Kidney (tissue), 14 donors: ENCODE results near the gene RPRD1B. TPM values are rescaled to one million over a fixed set of nuclear protein-coding genes. Genes with fewer than 3 reads are reported as not detected.

ENCODE experiments used
- DNase-seq, 5 donors: peaks; one replicate each; pipeline ENCODE4 v3.0.0-alpha.2; 2013 to 2020
- FAIRE-seq: peaks from 2 replicates; lab custom pipeline; 2012; peaks lifted over from hg19 to GRCh38; lab: Jason Lieb, UNC
- H3K27ac ChIP-seq, 2 donors: one replicate each; pipeline ENCODE4 v1.7.0; 2013; ENCODE audit warnings: low read depth in 2 of 2, low read length in 2 of 2, inconsistent platforms in 1 of 2
- H3K27me3 ChIP-seq: one replicate; pipeline ENCODE4 v1.7.1; 2013; ENCODE audit warnings: low read length, inconsistent platforms; ENCODE audit not compliant: control insufficient read depth, insufficient read depth
- H3K36me3 ChIP-seq, 3 donors: one replicate each; pipeline versions ENCODE4 v1.7.0 to v1.7.1; 2013; ENCODE audit warnings: low read length in 3 of 3, control low read depth in 1 of 3, inconsistent platforms in 1 of 3; ENCODE audit not compliant: insufficient read depth in 3 of 3, control insufficient read depth in 2 of 3
- H3K4me1 ChIP-seq, 3 donors: one replicate each; pipeline versions ENCODE4 v1.7.0 to v1.7.1; 2013; ENCODE audit warnings: low read length in 3 of 3, inconsistent platforms in 1 of 3, low read depth in 1 of 3; ENCODE audit not compliant: control insufficient read depth in 2 of 3, insufficient read depth in 2 of 3
- H3K4me3 ChIP-seq, 3 donors: one replicate each; pipeline versions ENCODE4 v1.7.0 to v1.8.1; 2013; ENCODE audit warnings: low read length in 3 of 3, control low read depth in 1 of 3, inconsistent platforms in 1 of 3
- H3K9ac ChIP-seq, 3 donors: one replicate each; pipeline versions ENCODE4 v1.7.0 to v1.7.1; 2013; ENCODE audit warnings: low read length in 3 of 3, control low read depth in 1 of 3, inconsistent platforms in 1 of 3
- H3K9me3 ChIP-seq, 3 donors: one replicate each; pipeline versions ENCODE4 v1.7.0 to v1.7.1; 2013; ENCODE audit warnings: low read length in 3 of 3, control low read depth in 1 of 3, inconsistent platforms in 1 of 3; ENCODE audit not compliant: control insufficient read depth in 2 of 3, insufficient read depth in 1 of 3
- CTCF ChIP-seq: IDR thresholded peaks from 3 replicates; pipeline ENCODE4 v1.5.1; 2012; ENCODE audit warnings: mild to moderate bottlenecking, moderate library complexity, borderline replicate concordance; ENCODE audit not compliant: insufficient read depth; ENCODE audit errors: extremely low read depth
- intact Hi-C: fragments of 100-400 bp; cut with DNase I; formaldehyde crosslinking; loops from one replicate; pipeline ENCODE4 v1.11.1; 2022
- polyA plus RNA-seq: library from polyadenylated mRNA; stranded (reverse); fragments of 350-450 nt; fragmentation: Illumina TruSeq; extraction: RNeasy Lipid Tissue Mini Kit (QIAGEN cat#74804); gene quantifications from one replicate; pipeline ENCODE4 v1.2.3, GENCODE V29; 2014; ENCODE audit warnings: low read depth, low replicate concordance; ENCODE audit not compliant: insufficient read depth
- total RNA-seq: library from RNA; stranded (reverse); fragmentation: NEBNext Ultra II Directional; extraction: Animal tissue kit (Norgen Biotek cat#: 25700); gene quantifications from one replicate; pipeline ENCODE4 v1.2.1, GENCODE V29; 2021
- donor health status: control.
- donor health status: control.
- donor health status: control.
- donor health status: control.
- donor health status: control.
- donor health status: DM: yes; HTN: yes; CAD: no.
- donor health status: Normal renal cell carcinoma (clear cell type).

The RPRD1B gene
- total and polyA plus RNA-seq, 2 donors from 2014 or later = 13.4 to 34.4 TPM

- H3K9ac ChIP-seq = no peak overlapping the region
- FAIRE-seq (no peak), DNase-seq (no peak)
- no peak for TF ChIP-seq CTCF
- peaks cover 4 to 57% (median 26%) of the 10 kb centered on the region in 3 donors for H3K36me3 ChIP-seq
- no peak overlapping the region for H3K27ac ChIP-seq
- intact Hi-C loops = no loop called here
- peaks cover 0 to 4% (median 1%) of the 10 kb centered on the region in 3 donors for H3K4me1 ChIP-seq
- no peak overlapping the region for H3K4me3 ChIP-seq
- H3K27me3 ChIP-seq = no peaks in the 10 kb centered on the region
- no peaks in the 10 kb centered on the region for H3K9me3 ChIP-seq
Observed at GRCh38 chr20:38089500-38089899, 56.0 kb downstream of the RPRD1B start.

GRCh38 chr20:38090061-38090460 lies 56.5 kb downstream of the RPRD1B start:
- FAIRE-seq = no peak

GRCh38 chr20:38091441-38092216 lies 58.1 kb downstream of the RPRD1B start:
- intact Hi-C loops = no loop called here
- H3K27me3 ChIP-seq = no peaks in the 10 kb centered on the region
- peaks cover 0 to 4% (median 0%) of the 10 kb centered on the region in 3 donors for H3K4me1 ChIP-seq
- H3K9ac ChIP-seq = no peak overlapping the region
- peaks cover 4 to 39% (median 25%) of the 10 kb centered on the region in 3 donors for H3K36me3 ChIP-seq
- DNase-seq = no peak
- TF ChIP-seq CTCF = no peak
- no peak overlapping the region for H3K27ac ChIP-seq
- no peak overlapping the region for H3K4me3 ChIP-seq
- no peaks in the 10 kb centered on the region for H3K9me3 ChIP-seq
- no peak for FAIRE-seq

More at GRCh38 chr20:38090061-38090460, 56.5 kb downstream of the RPRD1B start:
- TF ChIP-seq CTCF = no peak
- Histone ChIP-seq H3K27ac (no peak overlapping the region), H3K27me3 (no peaks in the 10 kb centered on the region), H3K4me3 (no peak overlapping the region), H3K36me3 (peaks cover 4 to 51% (median 25%) of the 10 kb centered on the region in 3 donors), H3K4me1 (peaks cover 0 to 3% (median 0%) of the 10 kb centered on the region in 3 donors), H3K9me3 (no peaks in the 10 kb centered on the region), H3K9ac (no peak overlapping the region)
- intact Hi-C loops = no loop called here
- no peak for DNase-seq
